Measurements from ENCODE around the gene C16orf95.

DNA sequence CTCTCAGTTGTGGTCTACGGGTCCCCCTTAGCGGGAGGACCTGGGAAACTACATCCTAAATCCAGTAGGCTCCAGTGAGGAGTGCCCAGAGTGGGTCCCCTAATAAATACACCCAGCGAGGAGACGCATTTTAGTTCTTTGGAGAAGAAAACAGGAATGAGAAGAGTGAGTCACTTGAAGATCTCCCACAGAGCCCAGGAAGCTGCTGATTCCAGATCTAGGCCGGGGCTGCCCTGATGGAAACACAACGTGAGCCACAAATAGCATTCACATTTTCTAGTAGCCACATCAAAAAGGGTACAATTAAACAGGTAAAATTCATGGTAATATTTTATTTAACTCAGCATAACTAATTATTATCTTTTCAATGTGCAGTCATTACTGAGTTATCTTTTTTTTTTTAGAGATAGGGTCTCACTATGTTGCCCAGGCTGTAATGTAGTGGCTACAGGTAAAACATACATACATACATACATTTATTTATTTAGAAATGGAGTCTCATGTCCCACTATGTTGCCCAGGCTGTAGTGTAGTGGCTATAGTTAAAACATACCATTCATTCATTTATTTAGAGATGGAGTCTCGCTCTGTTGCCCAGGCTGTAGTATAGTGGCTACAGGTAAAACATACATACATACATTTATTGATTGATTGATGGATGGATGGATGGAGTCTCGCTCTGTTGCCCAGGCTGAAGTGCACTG lies 44.9 kb upstream of the C16orf95 start:
- TF ChIP-seq EZH2phosphoT487 (IDR thresholded peaks at IDR 0.05; ENCODE audit: low read depth, severe bottlenecking, unreplicated experiment) (no peak), EZH2 (IDR thresholded peaks at IDR 0.05; ENCODE audit: borderline replicate concordance) (no peak)

Data from hepatocyte (in vitro differentiated cells).